Measurements from ENCODE around the gene TMEM37.

TMEM37 gene

GRCh38 chr2:119405151-119405550, 26.5 kb upstream of the TMEM37 start:
- no peak for TF ChIP-seq CTCF (conservative IDR thresholded peaks at IDR 0.05; ENCODE audit: control insufficient read depth, insufficient read depth, low read depth, low read length)
- DNase-seq (ENCODE audit: low read depth): no peak
- H3K4me3 ChIP-seq (ENCODE audit: control insufficient read depth, low read depth, low read length): no peak overlapping the region

- H3K4me3 ChIP-seq (ENCODE audit: control insufficient read depth, low read depth, low read length): no peak overlapping the region
- peak; percentile 81 for TF ChIP-seq CTCF (conservative IDR thresholded peaks at IDR 0.05; ENCODE audit: control insufficient read depth, insufficient read depth, low read depth, low read length)
- peak; percentile 65 for DNase-seq (ENCODE audit: low read depth)
Measured at GRCh38 chr2:119407430-119408220, 24.0 kb upstream of the TMEM37 start.

GRCh38 chr2:119408221-119408619, 23.4 kb upstream of the TMEM37 start:
- DNase-seq (ENCODE audit: low read depth): no peak
- H3K4me3 ChIP-seq (ENCODE audit: control insufficient read depth, low read depth, low read length): no peak overlapping the region
- no peak for TF ChIP-seq CTCF (conservative IDR thresholded peaks at IDR 0.05; ENCODE audit: control insufficient read depth, insufficient read depth, low read depth, low read length)

GRCh38 chr2:119409506-119409905, 22.1 kb upstream of the TMEM37 start:
- TF ChIP-seq CTCF (conservative IDR thresholded peaks at IDR 0.05; ENCODE audit: control insufficient read depth, insufficient read depth, low read depth, low read length): no peak
- H3K4me3 ChIP-seq (ENCODE audit: control insufficient read depth, low read depth, low read length): no peak overlapping the region
- no peak for DNase-seq (ENCODE audit: low read depth)

- TF ChIP-seq CTCF (conservative IDR thresholded peaks at IDR 0.05; ENCODE audit: control insufficient read depth, insufficient read depth, low read depth, low read length): no peak
- DNase-seq (ENCODE audit: low read depth): no peak
- H3K4me3 ChIP-seq (ENCODE audit: control insufficient read depth, low read depth, low read length): no peak overlapping the region
Measured at GRCh38 chr2:119414894-119415293, 16.8 kb upstream of the TMEM37 start.

- DNase-seq (ENCODE audit: low read depth): no peak
- no peak overlapping the region for H3K4me3 ChIP-seq (ENCODE audit: control insufficient read depth, low read depth, low read length)
- TF ChIP-seq CTCF (conservative IDR thresholded peaks at IDR 0.05; ENCODE audit: control insufficient read depth, insufficient read depth, low read depth, low read length): no peak
Measured at GRCh38 chr2:119415630-119416029, 16.0 kb upstream of the TMEM37 start.

All from fibroblast of mammary gland (primary cell).